PC-9 (cell line): ENCODE results near the gene JAG2.

Source experiments
- CTCF ChIP-seq: fragments of 200-600 bp; sonication (generic); conservative IDR thresholded peaks from 2 replicates; pipeline ENCODE4 v1.6.1; 2017; ENCODE audit warnings: mixed run types, antibody characterized with exemption, mild to moderate bottlenecking, moderate library complexity
- EZH2 ChIP-seq: fragments of 200-600 bp; sonication (generic); IDR thresholded peaks from 2 replicates; pipeline ENCODE4 v1.8.0; 2017; ENCODE audit warnings: antibody characterized with exemption, low read depth

GRCh38 chr14:105094193-105094907 lies 74.2 kb downstream of the JAG2 start:
- TF ChIP-seq CTCF (no peak), EZH2 (no peak)
